HFFc6 (cell line): ENCODE results near the gene TMEM9B. TPM values are rescaled to one million over a fixed set of nuclear protein-coding genes. Genes with fewer than 3 reads are reported as not detected.
"Not testable (repeated sequence)": the region's sequence is repeated elsewhere in the genome, so short reads cannot be mapped to it uniquely, and the experiment has no call there.

Experiments
- DNase-seq: peaks from one replicate; pipeline ENCODE4 v3.0.0-alpha.2; 2018
- H3K27ac Mint-ChIP-seq: 2 replicates; pipeline ENCODE4 v1.8.0; 2020; ENCODE audit warnings: mild to moderate bottlenecking, mixed read lengths
- H3K27me3 Mint-ChIP-seq: 2 replicates; pipeline ENCODE4 v1.8.0; 2021; ENCODE audit warnings: mild to moderate bottlenecking, moderate library complexity, mixed read lengths; ENCODE audit not compliant: insufficient read depth
- H3K36me3 Mint-ChIP-seq: 2 replicates; pipeline ENCODE4 v1.8.0; 2021; ENCODE audit warnings: low read depth, mixed read lengths
- H3K4me1 Mint-ChIP-seq: 2 replicates; pipeline ENCODE4 v1.8.0; 2020; ENCODE audit warnings: low read depth, mixed read lengths
- H3K4me3 Mint-ChIP-seq: 2 replicates; pipeline ENCODE4 v1.8.0; 2020; ENCODE audit warnings: mild to moderate bottlenecking, moderate library complexity, mixed read lengths
- H3K9me3 Mint-ChIP-seq: 2 replicates; pipeline ENCODE4 v1.8.0; 2020; ENCODE audit warnings: mild to moderate bottlenecking, mixed read lengths
- total RNA-seq, 6 experiments: library from RNA; stranded (reverse); fragmentation: NEBNext Ultra II Directional; extraction: Animal tissue kit (Norgen Biotek cat#: 25700); gene quantifications; 2 replicates in 1 of 6; 3 replicates in 5 of 6; pipeline ENCODE4 v1.2.3, GENCODE V29; 2021
- TF ChIP-seq, protein P1 (sequence below): fragments of 200-600 bp; sonication (generic); IDR thresholded peaks from 2 replicates; pipeline ENCODE4 v1.5.0; 2021; ENCODE audit warnings: antibody characterized with exemption, mild to moderate bottlenecking

The TMEM9B gene
- total RNA-seq, 6 experiments from 2014 or later = 50.0 to 66.0 (median 59.7) TPM

DNA sequence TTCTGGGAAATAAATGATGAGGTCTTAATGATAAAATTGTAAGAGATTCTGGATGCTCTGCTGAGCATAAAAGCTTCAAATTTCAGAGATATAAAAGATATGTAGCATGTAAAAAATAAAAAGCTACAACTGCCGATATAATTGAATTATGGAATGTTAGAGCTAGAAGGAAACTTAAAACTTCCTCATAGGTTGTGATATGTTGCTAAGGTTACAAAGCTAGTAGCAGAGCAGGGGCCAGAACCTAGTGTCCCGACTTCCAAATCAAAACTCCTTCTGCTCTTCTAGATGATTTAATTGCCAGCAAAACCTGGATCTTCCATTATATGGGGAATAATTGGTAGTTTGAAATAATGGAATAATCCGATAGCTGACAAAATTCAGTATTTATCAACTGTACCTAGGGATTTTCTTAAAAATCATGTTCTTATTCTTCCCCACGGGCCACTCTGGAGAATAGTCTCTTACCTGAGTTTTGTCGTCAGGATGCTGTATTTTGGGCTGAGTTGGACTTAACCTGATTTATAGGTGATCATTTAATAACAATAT lies 21.6 kb downstream of the TMEM9B start, which contains the start of gene ASCL3:
ASCL3 (minus strand) TSS at position 499 of the 549 bp plus-strand sequence. CDS start 4,855 bp downstream, outside the sequence.
- Mint-ChIP-seq H3K4me1 (no peaks in the 10 kb centered on the region), H3K36me3 (peaks cover 8% of the 10 kb centered on the region), H3K27me3 (peaks cover 1% of the 10 kb centered on the region; the same call in 1 of the 2 replicates), H3K9me3 (no peaks in the 10 kb centered on the region), H3K27ac (no peak within 1 kb of the TSS), H3K4me3 (no peak within 1 kb of the TSS)
- DNase-seq = no peak
- TF ChIP-seq, protein P1, sequence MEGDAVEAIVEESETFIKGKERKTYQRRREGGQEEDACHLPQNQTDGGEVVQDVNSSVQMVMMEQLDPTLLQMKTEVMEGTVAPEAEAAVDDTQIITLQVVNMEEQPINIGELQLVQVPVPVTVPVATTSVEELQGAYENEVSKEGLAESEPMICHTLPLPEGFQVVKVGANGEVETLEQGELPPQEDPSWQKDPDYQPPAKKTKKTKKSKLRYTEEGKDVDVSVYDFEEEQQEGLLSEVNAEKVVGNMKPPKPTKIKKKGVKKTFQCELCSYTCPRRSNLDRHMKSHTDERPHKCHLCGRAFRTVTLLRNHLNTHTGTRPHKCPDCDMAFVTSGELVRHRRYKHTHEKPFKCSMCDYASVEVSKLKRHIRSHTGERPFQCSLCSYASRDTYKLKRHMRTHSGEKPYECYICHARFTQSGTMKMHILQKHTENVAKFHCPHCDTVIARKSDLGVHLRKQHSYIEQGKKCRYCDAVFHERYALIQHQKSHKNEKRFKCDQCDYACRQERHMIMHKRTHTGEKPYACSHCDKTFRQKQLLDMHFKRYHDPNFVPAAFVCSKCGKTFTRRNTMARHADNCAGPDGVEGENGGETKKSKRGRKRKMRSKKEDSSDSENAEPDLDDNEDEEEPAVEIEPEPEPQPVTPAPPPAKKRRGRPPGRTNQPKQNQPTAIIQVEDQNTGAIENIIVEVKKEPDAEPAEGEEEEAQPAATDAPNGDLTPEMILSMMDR = no peak

DNA sequence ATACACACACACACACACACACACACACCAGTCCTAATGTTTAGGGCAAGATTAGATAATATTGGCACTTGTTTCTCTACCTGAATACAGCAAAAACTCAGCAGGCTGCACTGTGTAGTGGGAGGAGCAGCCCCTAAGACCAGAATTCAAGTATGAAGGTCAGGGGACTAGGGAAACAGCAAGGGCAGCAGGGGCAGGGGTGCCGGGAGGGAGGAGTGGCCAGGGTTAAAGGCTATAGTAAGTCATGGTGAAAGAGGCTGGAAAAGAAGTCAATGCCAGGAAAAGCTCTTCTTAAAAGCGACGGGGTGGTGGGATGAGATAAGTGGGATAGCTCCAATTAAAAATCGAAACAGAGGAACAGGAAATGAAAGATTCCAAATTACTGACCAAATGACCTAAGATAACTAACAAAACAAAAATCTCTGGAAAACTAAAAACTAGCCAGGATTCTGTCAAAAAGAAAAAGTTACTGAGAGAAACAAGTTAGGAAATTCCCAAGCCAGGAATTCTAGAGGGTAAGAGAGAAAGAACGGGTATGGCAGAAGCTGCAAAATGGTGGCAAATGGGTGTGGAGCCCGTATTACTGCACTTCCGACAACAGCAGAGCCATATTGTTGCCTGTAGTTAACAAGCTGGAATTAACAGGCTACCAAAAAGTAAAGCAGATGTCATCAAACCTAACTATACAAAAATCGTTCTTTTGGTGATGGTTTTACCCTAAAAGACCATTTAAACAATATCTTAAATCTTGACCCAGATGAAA lies 22.7 kb downstream of the TMEM9B start:
- Mint-ChIP-seq H3K4me1 (no peaks in the 10 kb centered on the region), H3K36me3 (no peaks in the 10 kb centered on the region), H3K4me3 (no peak overlapping the region), H3K9me3 (no peaks in the 10 kb centered on the region), H3K27me3 (peaks cover 1% of the 10 kb centered on the region; the same call in 1 of the 2 replicates), H3K27ac (no peak overlapping the region)
- DNase-seq = no peak
- TF ChIP-seq, protein P1 = no peak

DNA sequence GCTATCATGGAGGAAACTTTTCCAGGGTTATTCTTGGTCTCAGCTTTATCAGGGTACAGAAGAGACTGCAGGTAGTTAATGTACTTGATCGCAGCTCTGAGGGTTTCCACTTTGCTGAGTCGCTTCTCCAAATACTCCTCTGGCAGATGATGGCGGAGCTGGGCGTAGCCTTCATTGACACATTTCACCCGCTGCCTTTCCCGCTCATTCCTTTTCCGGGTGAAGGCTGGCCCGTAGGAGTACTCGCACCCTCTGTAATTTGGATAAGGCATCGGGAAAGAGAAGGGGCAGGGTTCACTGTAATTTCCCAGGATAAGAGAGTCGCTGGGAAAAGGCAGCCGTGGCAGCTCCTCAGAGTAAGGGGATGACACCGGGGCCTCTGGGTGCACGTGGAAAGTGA lies 26.6 kb downstream of the TMEM9B start:
- TF ChIP-seq, protein P1 = no peak
- H3K4me1 Mint-ChIP-seq = peaks cover 15% of the 10 kb centered on the region
- H3K27me3 Mint-ChIP-seq = peaks cover 1% of the 10 kb centered on the region
- H3K4me3 Mint-ChIP-seq = no peak overlapping the region
- no peak overlapping the region for H3K27ac Mint-ChIP-seq
- no peaks in the 10 kb centered on the region for H3K9me3 Mint-ChIP-seq
- H3K36me3 Mint-ChIP-seq = no peaks in the 10 kb centered on the region
- no peak for DNase-seq

DNA sequence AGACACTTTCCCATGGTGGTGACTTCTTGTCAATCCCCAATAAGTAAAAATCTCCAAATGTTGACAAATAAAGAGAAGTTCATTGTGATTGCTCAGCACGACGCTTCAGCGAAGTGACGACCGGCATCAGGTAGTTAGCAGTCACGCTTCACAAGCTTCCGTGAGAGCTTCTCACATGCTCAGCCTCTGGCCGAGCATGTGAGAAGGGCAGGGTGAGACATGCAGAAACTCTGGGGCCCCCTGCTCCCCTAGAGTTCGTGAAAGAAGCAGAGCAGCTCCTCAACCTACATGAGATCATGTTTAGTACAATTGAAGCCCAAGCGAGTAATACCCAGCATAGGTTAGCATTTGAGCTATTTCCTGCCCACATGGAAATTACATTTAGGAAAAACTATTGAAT lies 27.1 kb downstream of the TMEM9B start:
- Mint-ChIP-seq H3K36me3 (no peaks in the 10 kb centered on the region), H3K27me3 (peaks cover 1% of the 10 kb centered on the region), H3K4me1 (peaks cover 15% of the 10 kb centered on the region), H3K27ac (no peak overlapping the region), H3K4me3 (no peak overlapping the region), H3K9me3 (no peaks in the 10 kb centered on the region)
- TF ChIP-seq, protein P1 = no peak
- DNase-seq = no peak

DNA sequence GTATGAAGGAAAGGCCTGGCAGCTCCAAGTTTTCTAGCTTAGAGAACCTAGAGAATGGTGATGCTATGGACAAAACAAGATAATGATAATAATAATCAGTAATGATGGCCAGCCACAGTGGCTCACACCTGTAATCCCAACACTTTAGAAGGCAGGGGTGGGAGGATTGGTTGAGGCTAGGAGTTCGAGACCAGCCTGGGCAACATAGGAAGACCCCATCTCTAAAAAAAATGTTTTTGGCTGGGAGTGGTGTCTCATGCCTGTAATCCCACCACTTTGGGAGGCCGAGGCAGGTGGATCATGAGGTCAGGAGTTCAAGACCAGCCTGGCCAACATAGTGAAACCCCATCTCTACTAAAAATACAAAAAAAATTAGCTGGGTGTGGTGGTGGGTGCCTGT lies 28.5 kb downstream of the TMEM9B start:
- H3K27me3 Mint-ChIP-seq, H3K4me3 Mint-ChIP-seq, H3K9me3 Mint-ChIP-seq, H3K36me3 Mint-ChIP-seq, H3K27ac Mint-ChIP-seq, DNase-seq: not testable (repeated sequence)
- peaks cover 15% of the 10 kb centered on the region for H3K4me1 Mint-ChIP-seq
